ENCODE measurements around the gene ADGRL1.

The ADGRL1 gene

GRCh38 chr19:14112051-14112808 lies 93.7 kb downstream of the ADGRL1 start:
- no peak for DNase-seq

- no peak for DNase-seq
Measured at GRCh38 chr19:14111486-14111885, 94.5 kb downstream of the ADGRL1 start.

GRCh38 chr19:14110650-14111049 lies 95.3 kb downstream of the ADGRL1 start:
- no peak for DNase-seq

- DNase-seq: no peak
Measured at GRCh38 chr19:14107581-14108461, 98.1 kb downstream of the ADGRL1 start.

GRCh38 chr19:14106840-14107239 lies 99.1 kb downstream of the ADGRL1 start:
- DNase-seq: no peak

GRCh38 chr19:14105680-14106079 lies 100.3 kb downstream of the ADGRL1 start:
- DNase-seq: no peak

- DNase-seq: no peak
Measured at GRCh38 chr19:14103310-14103709, 102.7 kb downstream of the ADGRL1 start.

GRCh38 chr19:14102756-14103155 lies 103.2 kb downstream of the ADGRL1 start:
- no peak for DNase-seq

- no peak for DNase-seq
Measured at GRCh38 chr19:14102102-14102696, 103.8 kb downstream of the ADGRL1 start.

- no peak for DNase-seq
Measured at GRCh38 chr19:14101003-14101545, 104.9 kb downstream of the ADGRL1 start.

Measured in fibroblast of skin of back (primary cell).